Astrocyte of the hippocampus (primary cell): ENCODE data around the gene ERVK3-1.
"Not testable (repeated sequence)": the region's sequence is repeated elsewhere in the genome, so short reads cannot be mapped to it uniquely, and the experiment has no call there.

Source experiments
- DNase-seq: peaks from one replicate; pipeline ENCODE4 v3.0.0; 2011; ENCODE audit warnings: low read depth, low spot score

ERVK3-1 gene

GRCh38 chr19:58305065-58305931 is at the start of gene ERVK3-1:
Gene ERVK3-1, plus strand, starts transcription at chr19:58305377. Its CDS starts 6,792 bp downstream, at chr19:58312169.
- peak; percentile 99 for DNase-seq

- DNase-seq, result not testable (repeated sequence)
Measured at GRCh38 chr19:58258259-58258658, 46.9 kb upstream of the ERVK3-1 start.

- DNase-seq, result peak; percentile 4
Measured at GRCh38 chr19:58261600-58261967, 43.6 kb upstream of the ERVK3-1 start.

- peak; percentile 4 for DNase-seq
Measured at GRCh38 chr19:58261968-58262921, 42.9 kb upstream of the ERVK3-1 start.

- DNase-seq, result no peak
Measured at GRCh38 chr19:58262922-58263296, 42.3 kb upstream of the ERVK3-1 start.

GRCh38 chr19:58265100-58265499 is 40.1 kb upstream of the ERVK3-1 start:
- DNase-seq, result no peak

GRCh38 chr19:58268344-58268743 is 36.8 kb upstream of the ERVK3-1 start:
- no peak for DNase-seq

GRCh38 chr19:58274771-58275201 is 30.4 kb upstream of the ERVK3-1 start:
- DNase-seq, result peak; percentile 63

GRCh38 chr19:58275564-58275963 is 29.6 kb upstream of the ERVK3-1 start:
- DNase-seq, result no peak

GRCh38 chr19:58277197-58277596 is 28.0 kb upstream of the ERVK3-1 start:
- DNase-seq, result no peak

GRCh38 chr19:58277748-58278540 is 27.2 kb upstream of the ERVK3-1 start:
- peak; percentile 13 for DNase-seq

- DNase-seq, result peak; percentile 99
Measured at GRCh38 chr19:58278541-58279041, 26.6 kb upstream of the ERVK3-1 start, which contains the start of gene ZNF8. Gene ZNF8, plus strand, starts transcription at chr19:58278955. Its CDS starts 127 bp downstream, at chr19:58279082.

- peak; percentile 78 for DNase-seq
Measured at GRCh38 chr19:58279042-58279924, 25.9 kb upstream of the ERVK3-1 start.

GRCh38 chr19:58279925-58280316 is 25.3 kb upstream of the ERVK3-1 start:
- peak; percentile 17 for DNase-seq

GRCh38 chr19:58284199-58284598 is 21.0 kb upstream of the ERVK3-1 start:
- no peak for DNase-seq

GRCh38 chr19:58291943-58292342 is 13.2 kb upstream of the ERVK3-1 start:
- no peak for DNase-seq

- DNase-seq, result no peak
Measured at GRCh38 chr19:58294743-58295374, 10.3 kb upstream of the ERVK3-1 start.

- DNase-seq, result no peak
Measured at GRCh38 chr19:58296104-58296503, 9.1 kb upstream of the ERVK3-1 start.

- no peak for DNase-seq
Measured at GRCh38 chr19:58300620-58301019, 4.6 kb upstream of the ERVK3-1 start.

GRCh38 chr19:58304255-58304654 is 922 bp upstream of the ERVK3-1 start:
- DNase-seq, result no peak
